Measurements from ENCODE around the gene IDH1. TPM values are rescaled to one million over a fixed set of nuclear protein-coding genes. Genes with fewer than 3 reads are reported as not detected.
"Not testable (repeated sequence)": the region's sequence is repeated elsewhere in the genome, so short reads cannot be mapped to it uniquely, and the experiment has no call there.

Gene IDH1
- total and polyA plus RNA-seq, 2 of the 8 experiments (the other 6 are each of a cell fraction or from before 2014, with no cell fraction given), result 174 to 398 TPM

GRCh38 chr2:208221873-208222272 lies 33.0 kb downstream of the IDH1 start:
- H3K56ac ChIP-seq (replicated peaks; ENCODE audit: insufficient read length, low read depth, low read length); H2AK5ac ChIP-seq (ENCODE audit: low read depth, low read length); H2BK5ac ChIP-seq (ENCODE audit: low read depth, low read length); H2BK15ac ChIP-seq (ENCODE audit: low read length); H3K4me1 ChIP-seq (replicated peaks in 1 of 4; ENCODE audit: control insufficient read depth in 3 of 4, insufficient read depth in 4 of 4, low read length in 3 of 4); DNase-seq (ENCODE audit: low read depth in 1 of 2, low spot score in 2 of 2); POLR2A ChIA-PET (ENCODE audit: partially characterized antibody); H3K4me2 ChIP-seq (ENCODE audit: insufficient read depth in 1 of 2, low read depth in 2 of 2, low read length in 2 of 2); FAIRE-seq; H3K4me3 ChIP-seq (ENCODE audit: extremely low read depth in 1 of 4, insufficient read depth in 2 of 4, low read depth in 3 of 4, low read length in 4 of 4); H3K9me3 ChIP-seq (ENCODE audit: insufficient read depth in 2 of 2, low read depth in 1 of 2, low read length in 1 of 2); H4K20me1 ChIP-seq (replicated peaks in 1 of 2; ENCODE audit: control insufficient read depth in 1 of 2, insufficient read depth in 2 of 2, low read length in 2 of 2); H3K36me3 ChIP-seq (ENCODE audit: control insufficient read depth in 2 of 4, insufficient read depth in 4 of 4, low read length in 3 of 4); H3K18ac ChIP-seq (ENCODE audit: extremely low read depth, low read length); H2BK120ac ChIP-seq (replicated peaks; ENCODE audit: low read depth, low read length); H4K5ac ChIP-seq (ENCODE audit: insufficient read length, low read depth, low read length); H4K8ac ChIP-seq (ENCODE audit: extremely low read depth, insufficient read depth, low read length); H3K4ac ChIP-seq (replicated peaks; ENCODE audit: insufficient read length, low read depth, low read length); H4K91ac ChIP-seq (replicated peaks; ENCODE audit: insufficient read length, low read length); H3K27me3 ChIP-seq (replicated peaks in 1 of 4; ENCODE audit: control insufficient read depth in 3 of 4, extremely low read depth in 1 of 4, insufficient read depth in 3 of 4, low read length in 3 of 4); H3K79me2 ChIP-seq (ENCODE audit: control insufficient read depth in 1 of 2, insufficient read depth in 2 of 2, low read length in 2 of 2); H3K27ac ChIP-seq (ENCODE audit: low read depth, low read length); H2BK20ac ChIP-seq (ENCODE audit: low read length); H3K23me2 ChIP-seq (ENCODE audit: low read depth, low read length); H2AFZ ChIP-seq (ENCODE audit: low read length); H3K14ac ChIP-seq (ENCODE audit: insufficient read length); H3K23ac ChIP-seq (ENCODE audit: insufficient read length); H3K9ac ChIP-seq (replicated peaks in 1 of 4; ENCODE audit: extremely low read depth in 1 of 4, low read depth in 3 of 4, low read length in 3 of 4); H3K79me1 ChIP-seq (ENCODE audit: low read depth, low read length); H2BK12ac ChIP-seq (ENCODE audit: low read depth, low read length): not testable (repeated sequence)
- CTCF ChIA-PET (ENCODE audit: partially characterized antibody), result interaction anchor here (0.6 to 1.5 kb wide), 2 partner anchors 41 to 46 kb away, joined by 3 read pairs; no protein-coding TSS in a partner anchor
- 79% methylated on average over 3 of the region's 3 CpGs; no CpG with 5 or more reads in 1 of the 2 experiments for WGBS, 2 experiments (ENCODE audit: extremely low coverage in 1 of 2, insufficient coverage in 1 of 2, insufficient read length in 1 of 2, insufficient replicate concordance in 2 of 2, low coverage in 1 of 2, low lambda C conversion rate in 2 of 2, missing lambda C conversion rate in 1 of 2)

Measured in H1 (cell line).